ENCODE results near the gene KLHL5.

DNA sequence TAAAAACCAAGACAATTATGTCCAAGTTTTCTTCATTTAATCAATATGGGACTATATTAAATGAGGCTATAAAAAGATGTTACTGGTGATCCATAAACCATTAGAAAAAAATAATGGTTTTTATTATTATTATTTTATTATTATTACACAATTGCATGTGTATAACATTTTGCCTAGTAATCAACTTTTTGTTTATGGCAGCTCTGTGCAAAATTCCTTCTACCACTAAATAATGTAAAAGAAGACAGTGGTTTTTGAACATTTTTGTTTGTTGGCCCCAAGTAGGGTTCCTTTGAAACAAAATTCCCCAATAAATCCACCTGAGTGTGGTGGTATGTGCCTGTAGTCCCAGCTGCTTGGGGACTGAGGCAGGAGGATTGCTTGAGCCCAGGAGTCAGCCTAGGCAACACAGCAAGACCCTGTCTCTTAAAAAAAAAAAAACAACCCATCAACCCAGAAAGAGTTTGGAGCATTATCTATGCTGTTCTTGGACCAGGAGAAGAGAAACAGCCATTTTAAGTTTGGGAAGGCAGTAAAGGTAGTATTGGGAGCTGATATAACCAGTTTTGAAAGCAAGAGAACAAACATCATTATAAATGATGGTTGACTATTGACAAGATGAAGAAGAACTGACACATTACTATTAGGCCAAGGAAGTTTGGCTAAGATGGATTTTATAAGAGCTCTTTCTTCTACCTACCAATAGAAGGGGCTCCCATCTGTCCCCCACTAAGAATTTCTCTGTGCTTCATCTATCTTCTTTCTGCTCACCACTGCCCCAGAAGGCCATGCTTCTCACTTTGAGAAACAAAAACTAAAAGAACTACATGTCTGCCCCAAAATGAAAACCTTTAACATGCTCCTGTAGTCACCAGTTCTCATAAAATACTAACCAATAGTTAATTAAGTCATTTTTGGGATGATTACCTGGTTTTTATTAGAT, 32.0 kb upstream of the KLHL5 start:
- no peak for TF ChIP-seq EZH2 (IDR thresholded peaks at IDR 0.05; ENCODE audit: borderline replicate concordance, insufficient read depth, low read depth, low read length, poor library complexity, severe bottlenecking)
- TF ChIP-seq, protein P1, sequence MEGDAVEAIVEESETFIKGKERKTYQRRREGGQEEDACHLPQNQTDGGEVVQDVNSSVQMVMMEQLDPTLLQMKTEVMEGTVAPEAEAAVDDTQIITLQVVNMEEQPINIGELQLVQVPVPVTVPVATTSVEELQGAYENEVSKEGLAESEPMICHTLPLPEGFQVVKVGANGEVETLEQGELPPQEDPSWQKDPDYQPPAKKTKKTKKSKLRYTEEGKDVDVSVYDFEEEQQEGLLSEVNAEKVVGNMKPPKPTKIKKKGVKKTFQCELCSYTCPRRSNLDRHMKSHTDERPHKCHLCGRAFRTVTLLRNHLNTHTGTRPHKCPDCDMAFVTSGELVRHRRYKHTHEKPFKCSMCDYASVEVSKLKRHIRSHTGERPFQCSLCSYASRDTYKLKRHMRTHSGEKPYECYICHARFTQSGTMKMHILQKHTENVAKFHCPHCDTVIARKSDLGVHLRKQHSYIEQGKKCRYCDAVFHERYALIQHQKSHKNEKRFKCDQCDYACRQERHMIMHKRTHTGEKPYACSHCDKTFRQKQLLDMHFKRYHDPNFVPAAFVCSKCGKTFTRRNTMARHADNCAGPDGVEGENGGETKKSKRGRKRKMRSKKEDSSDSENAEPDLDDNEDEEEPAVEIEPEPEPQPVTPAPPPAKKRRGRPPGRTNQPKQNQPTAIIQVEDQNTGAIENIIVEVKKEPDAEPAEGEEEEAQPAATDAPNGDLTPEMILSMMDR (IDR thresholded peaks at IDR 0.05), result no peak
